Measurements from ENCODE around the gene OR8B2.

DNA sequence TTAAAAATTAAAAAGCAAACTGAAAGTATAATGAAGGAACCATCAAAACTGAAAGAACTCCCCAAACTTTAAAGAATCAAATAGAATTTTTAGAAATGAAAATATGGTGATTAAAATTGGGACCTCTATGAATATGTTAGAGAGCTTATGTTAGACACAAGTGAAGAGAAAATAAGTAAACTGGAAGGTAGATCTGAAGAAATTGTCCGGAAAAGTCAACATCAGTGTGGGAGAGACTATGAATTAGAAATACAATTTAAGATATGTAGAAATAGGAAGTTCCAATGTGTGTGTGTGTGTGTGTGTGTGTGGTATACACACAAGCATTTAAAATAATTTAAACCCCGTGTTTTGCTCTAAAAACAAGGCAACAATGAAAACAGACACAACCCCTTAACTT, 45.3 kb upstream of the OR8B2 start:
- no peak for TF ChIP-seq EZH2 (IDR thresholded peaks at IDR 0.05; ENCODE audit: low read depth)
- TF ChIP-seq, protein P1, sequence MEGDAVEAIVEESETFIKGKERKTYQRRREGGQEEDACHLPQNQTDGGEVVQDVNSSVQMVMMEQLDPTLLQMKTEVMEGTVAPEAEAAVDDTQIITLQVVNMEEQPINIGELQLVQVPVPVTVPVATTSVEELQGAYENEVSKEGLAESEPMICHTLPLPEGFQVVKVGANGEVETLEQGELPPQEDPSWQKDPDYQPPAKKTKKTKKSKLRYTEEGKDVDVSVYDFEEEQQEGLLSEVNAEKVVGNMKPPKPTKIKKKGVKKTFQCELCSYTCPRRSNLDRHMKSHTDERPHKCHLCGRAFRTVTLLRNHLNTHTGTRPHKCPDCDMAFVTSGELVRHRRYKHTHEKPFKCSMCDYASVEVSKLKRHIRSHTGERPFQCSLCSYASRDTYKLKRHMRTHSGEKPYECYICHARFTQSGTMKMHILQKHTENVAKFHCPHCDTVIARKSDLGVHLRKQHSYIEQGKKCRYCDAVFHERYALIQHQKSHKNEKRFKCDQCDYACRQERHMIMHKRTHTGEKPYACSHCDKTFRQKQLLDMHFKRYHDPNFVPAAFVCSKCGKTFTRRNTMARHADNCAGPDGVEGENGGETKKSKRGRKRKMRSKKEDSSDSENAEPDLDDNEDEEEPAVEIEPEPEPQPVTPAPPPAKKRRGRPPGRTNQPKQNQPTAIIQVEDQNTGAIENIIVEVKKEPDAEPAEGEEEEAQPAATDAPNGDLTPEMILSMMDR (conservative IDR thresholded peaks at IDR 0.05): no peak

Data from PC-9 (cell line).